Vagina (tissue), 2 donors: ENCODE results near the gene DCTN4.
"Not testable (repeated sequence)": the region's sequence is repeated elsewhere in the genome, so short reads cannot be mapped to it uniquely, and the experiment has no call there.

Source experiments
- CTCF ChIP-seq, 3 experiments: fragments of 450-650 bp in 2 of 3; fragments of 200-600 bp in 1 of 3; sonication (generic) in 1 of 3; IDR thresholded peaks; one replicate each; pipeline ENCODE4 v1.5.1; 2017 to 2019; ENCODE audit warnings: antibody characterized with exemption in 3 of 3, mild to moderate bottlenecking in 2 of 3, moderate library complexity in 2 of 3
- POLR2A ChIP-seq, 2 donors: fragments of 450-650 bp; IDR thresholded peaks; one replicate each; pipeline ENCODE4 v1.6.1; 2017; ENCODE audit warnings: antibody characterized with exemption in 2 of 2, mild to moderate bottlenecking in 2 of 2, moderate library complexity in 2 of 2
- POLR2AphosphoS5 ChIP-seq, 2 donors: sonication (generic); formaldehyde crosslinking; IDR thresholded peaks; one replicate each; pipeline ENCODE4 v1.9.0; 2017; ENCODE audit warnings: antibody characterized with exemption in 2 of 2, mild to moderate bottlenecking in 2 of 2, low read depth in 1 of 2; ENCODE audit not compliant: insufficient read depth in 1 of 2

- TF ChIP-seq POLR2AphosphoS5 (IDR thresholded peaks at IDR 0.05; ENCODE audit: insufficient read depth in 1 of 2, low read depth in 1 of 2); CTCF (IDR thresholded peaks at IDR 0.05); POLR2A (IDR thresholded peaks at IDR 0.05): not testable (repeated sequence)
These were observed 34.6 kb upstream of the DCTN4 start for GRCh38 chr5:150793423-150793888.
